GM12878 (cell line): Measurements from ENCODE around the gene GSG1. TPM values are rescaled to one million over a fixed set of nuclear protein-coding genes. Genes with fewer than 3 reads are reported as not detected.

Experiments used
- ATAC-seq: fragments of 200-7000 bp; cut with Tn5 transposase; 3 replicates; pipeline ENCODE4 v1.9.1; 2020; ENCODE audit warnings: mild to moderate bottlenecking, moderate library complexity
- BruUV-seq: library from RNA; stranded (reverse); fragments of 400-500 nt; replicated peaks from 2 replicates; lab custom pipeline; 2021; lab: Mats Ljungman, UMichigan
- CTCF ChIA-PET: fragments of 300-600 bp; sonication (Branson Sonifier 250); formaldehyde crosslinking; extraction: SDS; loops from one replicate; lab custom pipeline; 2021; ENCODE audit warnings: inconsistent platforms; lab: Yijun Ruan, JAX
- POLR2A ChIA-PET: fragments of 350-600 bp; formaldehyde crosslinking; extraction: SDS; loops from one replicate; lab custom pipeline; 2021; ENCODE audit warnings: inconsistent platforms; lab: Charles Lee
- RAD21 ChIA-PET: fragments of 300-600 bp; sonication (Branson Sonifier 250); formaldehyde crosslinking; loops from one replicate; lab custom pipeline; 2023; ENCODE audit warnings: antibody characterized with exemption; ENCODE audit not compliant: unreplicated experiment; lab: Charles Lee
- SMC1A ChIA-PET: fragments of 300-600 bp; sonication (Branson Sonifier 250); formaldehyde crosslinking; loops from one replicate; lab custom pipeline; 2023; ENCODE audit not compliant: unreplicated experiment, uncharacterized antibody; lab: Charles Lee
- DNase-seq: peaks from one replicate; pipeline ENCODE4 v3.0.0-alpha.2; 2011; ENCODE audit warnings: low read depth, low spot score
- FAIRE-seq: peaks from 3 replicates; lab custom pipeline; 2011; peaks lifted over from hg19 to GRCh38; lab: Jason Lieb, UNC
- H2AFZ ChIP-seq: 2 replicates; pipeline ENCODE4 v1.6.0; 2011; ENCODE audit warnings: low read depth, low read length, control low read depth; ENCODE audit not compliant: control insufficient read depth
- H3K27ac ChIP-seq: 2 replicates; pipeline ENCODE4 v1.5.1; 2011; ENCODE audit warnings: control low read depth; ENCODE audit not compliant: control insufficient read depth, insufficient read depth
- H3K27me3 ChIP-seq, 2 experiments: replicated peaks in 1 of 2; 2 replicates each; pipeline versions ENCODE4 v1.6.0 to v1.6.1; 2011; ENCODE audit warnings: low read length in 1 of 2; ENCODE audit not compliant: control insufficient read depth in 2 of 2, insufficient read depth in 2 of 2
- H3K36me3 ChIP-seq, 2 experiments: 2 replicates each; pipeline ENCODE4 v1.5.1; 2011; ENCODE audit warnings: low read length in 1 of 2; ENCODE audit not compliant: control insufficient read depth in 2 of 2, insufficient read depth in 2 of 2
- H3K4me1 ChIP-seq: 2 replicates; pipeline ENCODE4 v1.6.1; 2011; ENCODE audit warnings: mild to moderate bottlenecking, low read length, moderate library complexity, mixed read lengths; ENCODE audit not compliant: control insufficient read depth, insufficient read depth
- H3K4me2 ChIP-seq: 2 replicates; pipeline ENCODE4 v1.6.0; 2011; ENCODE audit warnings: control low read depth; ENCODE audit not compliant: control insufficient read depth, insufficient read depth
- H3K4me3 ChIP-seq: fragments of 200-600 bp; sonication (generic); 2 replicates; pipeline ENCODE4 v1.5.1; 2016
- H3K79me2 ChIP-seq: 2 replicates; pipeline ENCODE4 v1.6.0; 2011; ENCODE audit warnings: low read length; ENCODE audit not compliant: control insufficient read depth, insufficient read depth
- H3K9ac ChIP-seq: 2 replicates; pipeline ENCODE4 v1.8.0; 2011; ENCODE audit warnings: low read length, control low read depth, mixed read lengths; ENCODE audit not compliant: control insufficient read depth, insufficient read depth
- H3K9me3 ChIP-seq: replicated peaks from 3 replicates; pipeline ENCODE4 v1.5.1; 2011; ENCODE audit warnings: mild to moderate bottlenecking, low read length; ENCODE audit not compliant: control insufficient read depth, insufficient read depth
- H4K20me1 ChIP-seq: 2 replicates; pipeline ENCODE4 v1.6.0; 2011; ENCODE audit not compliant: control insufficient read depth, insufficient read depth
- EGR1 ChIP-seq, 2 experiments: IDR thresholded peaks; 1 replicate in 1 of 2; 2 replicates in 1 of 2; pipeline ENCODE4 v1.6.1; 2011 to 2012; ENCODE audit warnings: low read depth in 2 of 2, low read length in 2 of 2, borderline replicate concordance in 1 of 2, mild to moderate bottlenecking in 1 of 2, moderate library complexity in 1 of 2
- TCF12 ChIP-seq: IDR thresholded peaks from 2 replicates; pipeline ENCODE4 v1.6.1; 2011; ENCODE audit warnings: low read depth, mild to moderate bottlenecking, low read length
- WGBS: methylation state at CpG from one replicate; pipeline ENCODE4 v1.1.6; 2016; ENCODE audit warnings: low lambda C conversion rate; ENCODE audit not compliant: insufficient replicate concordance, insufficient coverage; ENCODE audit errors: missing lambda C conversion rate; 5-methylcytosine and 5-hydroxymethylcytosine counted together
- in situ Hi-C: fragments of 300-500 bp; cut with MboI; formaldehyde crosslinking; loops from 9 replicates; pipeline ENCODE4 v1.14.3; 2018; ENCODE audit warnings: mixed read lengths
- intact Hi-C: fragments of 100-400 bp; cut with micrococcal nuclease; formaldehyde crosslinking; loops from one replicate; pipeline ENCODE4 v1.14.2; 2022; ENCODE audit not compliant: unreplicated experiment
- polyA plus RNA-seq, 11 experiments: library from polyadenylated mRNA; depleted of rRNA in 4 of 11; unstranded in 6 of 11; stranded (reverse) in 5 of 11; fragments of >200 nt; fragmentation: Nextera tagmentation in 4 of 11; fragmentation: Illumina TruSeq in 1 of 11; extraction: Ambion mirVana in 4 of 11; extraction: Trizol in 1 of 11; gene quantifications; 1 replicate in 1 of 11; 2 replicates in 10 of 11; pipeline versions ENCODE4 v1.2.1 to v1.2.3, GENCODE V29; 2011 to 2016; ENCODE audit warnings: inconsistent platforms in 2 of 11, missing spikeins in 2 of 11, low read depth in 1 of 11
- total RNA-seq, 4 experiments: library from RNA; depleted of rRNA in 3 of 4; stranded (reverse); fragments of >200 nt in 3 of 4; fragmentation: Illumina TruSeq in 1 of 4; extraction: Trizol in 1 of 4; gene quantifications; 2 replicates each; pipeline versions ENCODE4 v1.2.1 to v1.2.3, GENCODE V29; 2013 to 2021
- TF ChIP-seq, protein P1 (sequence below): fragments of 450-650 bp; formaldehyde crosslinking; IDR thresholded peaks from 2 replicates; pipeline ENCODE4 v1.4.0; 2022; ENCODE audit warnings: mild to moderate bottlenecking, moderate library complexity
- TF ChIP-seq, protein P2 (sequence below): fragments of 450-650 bp; IDR thresholded peaks from 2 replicates; pipeline ENCODE4 v1.6.1; 2017; ENCODE audit warnings: mild to moderate bottlenecking
- TF ChIP-seq, protein P3 (sequence below): fragments of 450-650 bp; IDR thresholded peaks from 2 replicates; pipeline ENCODE4 v1.6.1; 2017; ENCODE audit warnings: borderline replicate concordance

Gene GSG1
- total and polyA plus RNA-seq, 10 of the 15 experiments (the other 5 are each of a cell fraction or from before 2014, with no cell fraction given), result not detected

DNA sequence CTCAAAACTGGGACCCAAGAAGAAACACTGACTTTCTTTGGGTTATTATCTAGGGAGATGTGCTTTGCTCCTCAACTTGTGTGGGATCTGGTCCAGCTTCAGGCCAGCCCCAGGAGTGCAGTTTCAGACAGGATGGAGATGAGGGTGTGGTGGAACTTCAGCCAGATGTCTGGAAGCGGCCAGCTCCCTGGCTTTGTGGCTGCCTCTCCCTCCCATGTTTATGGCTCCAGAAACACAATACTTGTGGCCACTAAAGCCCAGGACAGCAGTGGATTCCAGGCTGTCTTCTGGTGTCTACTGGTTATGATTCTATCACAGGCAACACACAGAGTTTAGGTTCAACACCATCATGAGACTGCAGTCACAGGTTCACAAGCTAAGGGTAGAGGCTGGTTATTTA lies 48.8 kb upstream of the GSG1 start:
- no peak overlapping the region for H3K4me2 ChIP-seq
- no peaks in the 10 kb centered on the region for H3K36me3 ChIP-seq
- 27% methylated on average over 1 of the region's 1 CpG for WGBS
- no peak for FAIRE-seq
- H3K27me3 ChIP-seq, result peaks cover 3 to 7% of the 10 kb centered on the region in 2 experiments; a peak in 3 of 4 replicates
- H2AFZ ChIP-seq, result no peak overlapping the region
- H4K20me1 ChIP-seq, result no peaks in the 10 kb centered on the region; the same call in 1 of the 2 replicates
- H3K4me3 ChIP-seq, result no peak overlapping the region
- ChIA-PET RAD21 (no interaction called here), CTCF (no interaction called here), SMC1A (no interaction called here), POLR2A (no interaction called here)
- DNase-seq, result no peak
- ATAC-seq, result no peak
- TF ChIP-seq, protein P1, sequence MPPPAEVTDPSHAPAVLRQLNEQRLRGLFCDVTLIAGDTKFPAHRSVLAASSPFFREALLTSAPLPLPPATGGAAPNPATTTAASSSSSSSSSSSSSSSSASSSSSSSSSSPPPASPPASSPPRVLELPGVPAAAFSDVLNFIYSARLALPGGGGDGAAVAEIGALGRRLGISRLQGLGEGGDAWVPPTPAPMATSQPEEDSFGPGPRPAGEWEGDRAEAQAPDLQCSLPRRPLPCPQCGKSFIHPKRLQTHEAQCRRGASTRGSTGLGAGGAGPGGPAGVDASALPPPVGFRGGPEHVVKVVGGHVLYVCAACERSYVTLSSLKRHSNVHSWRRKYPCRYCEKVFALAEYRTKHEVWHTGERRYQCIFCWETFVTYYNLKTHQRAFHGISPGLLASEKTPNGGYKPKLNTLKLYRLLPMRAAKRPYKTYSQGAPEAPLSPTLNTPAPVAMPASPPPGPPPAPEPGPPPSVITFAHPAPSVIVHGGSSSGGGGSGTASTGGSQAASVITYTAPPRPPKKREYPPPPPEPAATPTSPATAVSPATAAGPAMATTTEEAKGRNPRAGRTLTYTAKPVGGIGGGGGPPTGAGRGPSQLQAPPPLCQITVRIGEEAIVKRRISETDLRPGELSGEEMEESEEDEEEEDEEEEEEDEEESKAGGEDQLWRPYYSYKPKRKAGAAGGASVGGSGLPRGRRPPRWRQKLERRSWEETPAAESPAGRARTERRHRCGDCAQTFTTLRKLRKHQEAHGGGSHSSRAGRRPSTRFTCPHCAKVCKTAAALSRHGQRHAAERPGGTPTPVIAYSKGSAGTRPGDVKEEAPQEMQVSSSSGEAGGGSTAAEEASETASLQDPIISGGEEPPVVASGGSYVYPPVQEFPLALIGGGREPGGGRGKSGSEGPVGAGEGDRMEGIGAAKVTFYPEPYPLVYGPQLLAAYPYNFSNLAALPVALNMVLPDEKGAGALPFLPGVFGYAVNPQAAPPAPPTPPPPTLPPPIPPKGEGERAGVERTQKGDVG, result no peak
- TF ChIP-seq, protein P2, sequence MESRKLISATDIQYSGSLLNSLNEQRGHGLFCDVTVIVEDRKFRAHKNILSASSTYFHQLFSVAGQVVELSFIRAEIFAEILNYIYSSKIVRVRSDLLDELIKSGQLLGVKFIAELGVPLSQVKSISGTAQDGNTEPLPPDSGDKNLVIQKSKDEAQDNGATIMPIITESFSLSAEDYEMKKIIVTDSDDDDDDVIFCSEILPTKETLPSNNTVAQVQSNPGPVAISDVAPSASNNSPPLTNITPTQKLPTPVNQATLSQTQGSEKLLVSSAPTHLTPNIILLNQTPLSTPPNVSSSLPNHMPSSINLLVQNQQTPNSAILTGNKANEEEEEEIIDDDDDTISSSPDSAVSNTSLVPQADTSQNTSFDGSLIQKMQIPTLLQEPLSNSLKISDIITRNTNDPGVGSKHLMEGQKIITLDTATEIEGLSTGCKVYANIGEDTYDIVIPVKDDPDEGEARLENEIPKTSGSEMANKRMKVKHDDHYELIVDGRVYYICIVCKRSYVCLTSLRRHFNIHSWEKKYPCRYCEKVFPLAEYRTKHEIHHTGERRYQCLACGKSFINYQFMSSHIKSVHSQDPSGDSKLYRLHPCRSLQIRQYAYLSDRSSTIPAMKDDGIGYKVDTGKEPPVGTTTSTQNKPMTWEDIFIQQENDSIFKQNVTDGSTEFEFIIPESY, result no peak
- no peak for TF ChIP-seq TCF12
- TF ChIP-seq EGR1 (IDR thresholded peaks at IDR 0.05; ENCODE audit: borderline replicate concordance in 1 of 2, low read depth in 2 of 2, low read length in 2 of 2), result no peak
- TF ChIP-seq, protein P3, sequence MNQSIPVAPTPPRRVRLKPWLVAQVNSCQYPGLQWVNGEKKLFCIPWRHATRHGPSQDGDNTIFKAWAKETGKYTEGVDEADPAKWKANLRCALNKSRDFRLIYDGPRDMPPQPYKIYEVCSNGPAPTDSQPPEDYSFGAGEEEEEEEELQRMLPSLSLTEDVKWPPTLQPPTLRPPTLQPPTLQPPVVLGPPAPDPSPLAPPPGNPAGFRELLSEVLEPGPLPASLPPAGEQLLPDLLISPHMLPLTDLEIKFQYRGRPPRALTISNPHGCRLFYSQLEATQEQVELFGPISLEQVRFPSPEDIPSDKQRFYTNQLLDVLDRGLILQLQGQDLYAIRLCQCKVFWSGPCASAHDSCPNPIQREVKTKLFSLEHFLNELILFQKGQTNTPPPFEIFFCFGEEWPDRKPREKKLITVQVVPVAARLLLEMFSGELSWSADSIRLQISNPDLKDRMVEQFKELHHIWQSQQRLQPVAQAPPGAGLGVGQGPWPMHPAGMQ, result no peak
- intact Hi-C loops (no loop called here), in situ Hi-C loops (no loop called here)
- no peak overlapping the region for H3K9ac ChIP-seq
- H3K9me3 ChIP-seq, result no peaks in the 10 kb centered on the region
- no peaks in the 10 kb centered on the region for H3K79me2 ChIP-seq
- no peaks in the 10 kb centered on the region for H3K4me1 ChIP-seq
- H3K27ac ChIP-seq, result no peak overlapping the region
- BruUV-seq, result no TSS peak
